Activated CD4-positive, alpha-beta T cell treated with anti-CD3 and anti-CD28 coated beads for 36 hours (primary cell): ENCODE results near the gene PIERCE2. TPM values are rescaled to one million over a fixed set of nuclear protein-coding genes. Genes with fewer than 3 reads are reported as not detected.
"Not testable (repeated sequence)": the region's sequence is repeated elsewhere in the genome, so short reads cannot be mapped to it uniquely, and the experiment has no call there.

Source experiments
- ATAC-seq: fragments of 200-7000 bp; cut with Tn5 transposase; one replicate; pipeline ENCODE4 v1.10.0; 2021; ENCODE audit warnings: mild to moderate bottlenecking, moderate library complexity
- CTCF ChIA-PET: fragments of 350-600 bp; sonication (Branson Sonifier 250); formaldehyde crosslinking; loops from one replicate; lab custom pipeline; 2021; ENCODE audit warnings: antibody characterized with exemption; lab: Charles Lee
- POLR2A ChIA-PET: fragments of 350-600 bp; sonication (Branson Sonifier 250); formaldehyde crosslinking; loops from one replicate; lab custom pipeline; 2021; ENCODE audit warnings: antibody characterized with exemption, inconsistent platforms; lab: Charles Lee
- DNase-seq: peaks from one replicate; pipeline ENCODE4 v3.0.0-alpha.2; 2020
- H3K27ac Mint-ChIP-seq: one replicate; pipeline ENCODE4 v1.8.0; 2021; ENCODE audit warnings: mixed read lengths
- H3K27me3 Mint-ChIP-seq: one replicate; pipeline ENCODE4 v1.8.0; 2021; ENCODE audit warnings: mixed read lengths
- H3K36me3 Mint-ChIP-seq: one replicate; pipeline ENCODE4 v1.8.0; 2021; ENCODE audit warnings: low read depth, mixed read lengths
- H3K4me1 Mint-ChIP-seq: one replicate; pipeline ENCODE4 v1.8.0; 2021; ENCODE audit warnings: mixed read lengths
- H3K4me3 Mint-ChIP-seq: one replicate; pipeline ENCODE4 v1.8.0; 2021; ENCODE audit warnings: mild to moderate bottlenecking, moderate library complexity, mixed read lengths
- H3K9me3 Mint-ChIP-seq: one replicate; pipeline ENCODE4 v1.8.0; 2021; ENCODE audit warnings: low read depth, mixed read lengths
- intact Hi-C, 2 experiments: fragments of 100-400 bp; cut with DNase I in 1 of 2; cut with micrococcal nuclease in 1 of 2; formaldehyde crosslinking; loops; one replicate each; pipeline versions ENCODE4 v1.14.2 to v1.15.1; 2022 to 2024; cut with DNase I, micrococcal nuclease
- total RNA-seq, 2 experiments: library from RNA; stranded (reverse); gene quantifications; one replicate each; pipeline ENCODE4 v1.2.3, GENCODE V29; 2021

The PIERCE2 gene
- total RNA-seq, 2 experiments from 2014 or later = 0.34 to 0.81 TPM

GRCh38 chr15:55394694-55395093 is 13.6 kb upstream of the PIERCE2 start:
- ChIA-PET CTCF (no interaction called here), POLR2A (no interaction called here)
- no peak overlapping the region for H3K27ac Mint-ChIP-seq
- no peak for ATAC-seq
- H3K36me3 Mint-ChIP-seq = peaks cover 26% of the 10 kb centered on the region
- peaks cover 5% of the 10 kb centered on the region for H3K9me3 Mint-ChIP-seq
- no peaks in the 10 kb centered on the region for H3K27me3 Mint-ChIP-seq
- no peak overlapping the region for H3K4me3 Mint-ChIP-seq
- H3K4me1 Mint-ChIP-seq = peaks cover 2% of the 10 kb centered on the region
- no peak for DNase-seq
- intact Hi-C loops = no loop called here

DNA sequence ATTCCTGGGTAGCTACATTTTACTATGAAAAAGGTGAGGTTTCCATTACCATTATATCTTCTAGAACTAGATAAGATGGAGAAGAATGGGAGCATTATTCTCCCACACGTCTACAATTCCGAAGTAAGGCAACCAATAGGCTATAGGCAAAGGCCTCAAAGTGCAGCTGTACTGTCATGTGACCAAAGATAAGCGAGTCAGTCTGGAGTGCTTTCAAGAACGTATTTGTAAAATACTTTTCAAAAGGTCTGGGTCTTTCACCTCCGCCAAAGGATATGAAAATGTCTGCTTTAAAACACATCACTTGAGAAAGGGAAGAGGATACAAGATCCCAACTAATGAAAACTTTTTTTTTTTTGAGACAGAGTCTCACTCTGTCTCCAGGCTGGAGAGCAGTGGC is 10.1 kb upstream of the PIERCE2 start:
- peaks cover 30% of the 10 kb centered on the region for H3K36me3 Mint-ChIP-seq
- ATAC-seq (no peak), DNase-seq (no peak)
- no peak overlapping the region for H3K27ac Mint-ChIP-seq
- no peak overlapping the region for H3K4me3 Mint-ChIP-seq
- H3K27me3 Mint-ChIP-seq = no peaks in the 10 kb centered on the region
- ChIA-PET CTCF (no interaction called here), POLR2A (no interaction called here)
- H3K4me1 Mint-ChIP-seq = peaks cover 24% of the 10 kb centered on the region
- H3K9me3 Mint-ChIP-seq = peaks cover 5% of the 10 kb centered on the region
- intact Hi-C loops = no loop called here

- H3K4me3 Mint-ChIP-seq, CTCF ChIA-PET, H3K9me3 Mint-ChIP-seq, POLR2A ChIA-PET, intact Hi-C loops, ATAC-seq, H3K27me3 Mint-ChIP-seq, DNase-seq, H3K27ac Mint-ChIP-seq: not testable (repeated sequence)
- H3K36me3 Mint-ChIP-seq = peaks cover 27% of the 10 kb centered on the region
- H3K4me1 Mint-ChIP-seq = peaks cover 35% of the 10 kb centered on the region
These were observed 8.2 kb upstream of the PIERCE2 start for GRCh38 chr15:55400050-55400449.

DNA sequence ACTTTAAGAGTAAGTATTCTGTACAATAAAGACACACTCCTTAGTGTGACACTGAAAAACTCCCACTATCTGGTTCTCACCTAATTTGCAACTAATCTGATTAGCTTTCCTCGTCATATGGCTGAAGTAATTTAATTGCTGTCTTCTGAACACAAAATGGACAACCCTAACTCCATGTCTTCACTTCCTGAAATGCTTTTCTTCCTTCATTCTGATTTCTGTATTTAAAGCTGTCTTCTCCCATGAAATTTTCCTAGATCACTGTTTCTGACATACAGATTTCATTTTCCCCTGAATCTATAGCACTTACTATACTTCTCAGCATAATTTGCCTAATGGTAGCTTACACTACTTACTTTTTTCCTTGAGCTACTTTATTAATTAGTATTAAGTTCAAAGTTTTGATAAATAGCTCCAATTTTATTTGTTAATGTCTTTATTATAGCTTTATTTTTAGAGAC is 6.5 kb upstream of the PIERCE2 start:
- ATAC-seq (no peak), DNase-seq (no peak)
- POLR2A ChIA-PET = no interaction called here
- H3K27me3 Mint-ChIP-seq = no peaks in the 10 kb centered on the region
- CTCF ChIA-PET = interaction anchor here (0.9 kb wide), 1 partner anchor 28 kb away, joined by 5 read pairs; no protein-coding TSS in a partner anchor
- H3K27ac Mint-ChIP-seq = no peak overlapping the region
- no peak overlapping the region for H3K4me3 Mint-ChIP-seq
- peaks cover 41% of the 10 kb centered on the region for H3K4me1 Mint-ChIP-seq
- intact Hi-C loops = no loop called here
- no peaks in the 10 kb centered on the region for H3K9me3 Mint-ChIP-seq
- peaks cover 19% of the 10 kb centered on the region for H3K36me3 Mint-ChIP-seq

- no peaks in the 10 kb centered on the region for H3K27me3 Mint-ChIP-seq
- CTCF ChIA-PET = interaction anchor here (0.6 to 1.4 kb wide), 2 partner anchors 9 to 83 kb away, joined by 3 to 4 read pairs; no protein-coding TSS in a partner anchor
- peak overlapping the region; percentile 81 for H3K27ac Mint-ChIP-seq
- H3K4me3 Mint-ChIP-seq = no peak overlapping the region
- H3K9me3 Mint-ChIP-seq = no peaks in the 10 kb centered on the region
- peaks cover 15% of the 10 kb centered on the region for H3K36me3 Mint-ChIP-seq
- H3K4me1 Mint-ChIP-seq = peaks cover 46% of the 10 kb centered on the region
- ATAC-seq = peak; percentile 62
- intact Hi-C loops = no loop called here
- no peak for DNase-seq
- POLR2A ChIA-PET = no interaction called here
These were observed 5.6 kb upstream of the PIERCE2 start for GRCh38 chr15:55402707-55403106.

DNA sequence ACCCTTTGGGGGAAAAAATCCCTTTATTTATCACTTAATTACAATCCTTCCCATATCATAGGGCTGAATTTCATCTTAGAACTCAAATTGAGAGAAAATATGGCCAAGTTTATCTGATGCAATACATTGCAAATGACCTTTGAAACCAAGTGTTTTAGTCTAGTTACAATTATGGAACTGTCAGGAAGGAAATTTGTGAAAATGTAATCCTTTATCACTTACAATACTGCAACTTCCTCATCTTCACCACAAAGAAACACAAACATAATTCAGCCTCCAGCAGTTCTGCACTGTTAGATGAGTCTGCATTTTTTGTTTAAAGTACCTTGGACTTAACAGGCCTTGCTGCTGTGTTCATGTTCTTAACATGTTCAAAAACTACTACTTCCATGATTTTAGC is 4.8 kb upstream of the PIERCE2 start:
- ATAC-seq (no peak), DNase-seq (no peak)
- ChIA-PET POLR2A (no interaction called here), CTCF (interaction anchor here (1.4 kb wide), 1 partner anchor 10 kb away, joined by 4 read pairs; no protein-coding TSS in a partner anchor)
- Mint-ChIP-seq H3K27ac (peak overlapping the region; percentile 72), H3K9me3 (no peaks in the 10 kb centered on the region), H3K36me3 (peaks cover 8% of the 10 kb centered on the region), H3K27me3 (no peaks in the 10 kb centered on the region), H3K4me3 (peak overlapping the region; percentile 3), H3K4me1 (peaks cover 46% of the 10 kb centered on the region)
- intact Hi-C loops = no loop called here

DNA sequence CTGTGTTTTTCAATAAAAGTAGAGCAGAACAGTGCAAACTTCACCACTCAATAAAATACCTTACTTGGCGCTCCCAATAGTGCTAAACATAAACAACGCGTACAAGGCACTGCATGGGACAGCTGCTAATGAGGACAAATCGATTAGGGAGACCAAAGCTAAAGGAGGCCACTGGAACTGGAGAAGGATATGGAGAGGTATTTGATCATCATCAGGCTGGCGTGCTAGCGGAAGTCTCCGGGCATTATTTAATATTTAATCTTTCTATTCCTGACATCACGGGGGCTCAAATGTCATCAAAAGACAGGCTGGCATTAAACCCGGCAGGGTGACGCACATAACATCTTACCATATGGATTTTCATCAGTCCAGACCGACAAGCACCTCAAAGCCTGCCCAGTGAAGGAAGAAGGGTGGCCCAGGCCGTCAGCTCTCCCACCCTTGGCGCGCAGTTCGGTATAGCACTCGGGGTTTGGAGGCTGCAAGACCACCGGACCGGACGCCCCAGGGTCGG is 740 bp upstream of the PIERCE2 start:
- Mint-ChIP-seq H3K27me3 (no peaks in the 10 kb centered on the region), H3K36me3 (no peaks in the 10 kb centered on the region), H3K27ac (peak overlapping the region; percentile 90), H3K4me3 (peak overlapping the region; percentile 87), H3K4me1 (peaks cover 31% of the 10 kb centered on the region), H3K9me3 (no peaks in the 10 kb centered on the region)
- DNase-seq = no peak
- intact Hi-C loops = loop anchor here (1.0 to 5.0 kb wide), 8 partner anchors 32 to 635 kb away; partner anchors contain the start of genes PIGB (in 2 of the 2), PIGBOS1 (in 2 of the 2) and RSL24D1 (in 1 of the 2)
- CTCF ChIA-PET = interaction anchor here (0.5 to 3.6 kb wide), 14 partner anchors 18 to 211 kb away, joined by 3 to 24 read pairs (median 6); partner anchors contain the start of genes PIGB, PIGBOS1 and RSL24D1
- ATAC-seq = no peak
- POLR2A ChIA-PET = interaction anchor here (1.0 to 1.2 kb wide), 2 partner anchors 12 to 89 kb away, joined by 3 read pairs; partner anchors contain the start of genes PIGB and PIGBOS1

GRCh38 chr15:55408976-55409375 is 681 bp downstream of the PIERCE2 start:
- H3K27me3 Mint-ChIP-seq, DNase-seq, ATAC-seq, H3K36me3 Mint-ChIP-seq, H3K9me3 Mint-ChIP-seq: not testable (repeated sequence)
- Mint-ChIP-seq H3K4me3 (peak overlapping the region; percentile 87), H3K27ac (peak overlapping the region; percentile 83), H3K4me1 (peaks cover 17% of the 10 kb centered on the region)
- ChIA-PET POLR2A (interaction anchor here (0.9 to 1.2 kb wide), 3 partner anchors 10 to 212 kb away, joined by 3 read pairs; partner anchors contain the start of genes PIGB, PIGBOS1 and RSL24D1), CTCF (interaction anchor here (0.6 to 3.6 kb wide), 18 partner anchors 12 to 586 kb away, joined by 3 to 24 read pairs (median 4); partner anchors contain the start of genes PIGB, PIGBOS1 and RSL24D1)
- intact Hi-C loops = loop anchor here (1.0 to 5.0 kb wide), 8 partner anchors 30 to 633 kb away; partner anchors contain the start of genes PIGB (in 2 of the 2), PIGBOS1 (in 2 of the 2) and RSL24D1 (in 1 of the 2)

- intact Hi-C loops, ATAC-seq, POLR2A ChIA-PET: not testable (repeated sequence)
These were observed 9.4 kb downstream of the PIERCE2 start for GRCh38 chr15:55417678-55418077.

DNA sequence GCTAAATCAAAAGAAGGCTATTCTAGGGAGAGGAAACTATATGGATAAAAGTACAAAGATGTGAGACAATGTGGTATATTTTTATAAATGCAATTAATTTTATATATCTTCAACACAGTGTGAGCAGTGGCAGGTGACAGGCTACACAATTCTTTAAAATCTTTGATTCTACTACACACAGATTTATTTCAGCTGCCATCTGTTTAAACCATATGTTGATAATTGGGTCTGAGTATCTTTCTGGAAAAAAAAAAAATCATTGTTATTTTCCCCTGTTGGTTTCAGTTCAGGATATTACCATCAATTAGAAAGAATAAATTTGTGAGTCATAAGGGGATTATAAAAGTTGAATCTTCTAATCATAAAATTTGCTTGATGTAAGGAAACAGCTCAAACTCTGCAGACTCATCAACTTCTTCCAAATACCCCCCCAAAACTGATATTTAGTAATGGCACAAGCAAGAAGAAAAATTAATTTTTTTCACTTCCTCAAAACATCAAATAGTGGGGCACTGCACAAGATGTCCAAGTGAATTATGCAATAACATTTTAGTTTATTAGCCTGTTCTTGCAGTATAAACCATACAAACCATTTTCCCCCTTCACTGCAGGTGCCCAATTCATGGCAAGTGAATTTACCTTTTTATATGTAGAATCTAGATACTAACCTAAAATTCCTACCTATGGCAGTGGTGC is 12.0 kb downstream of the PIERCE2 start:
- POLR2A ChIA-PET = no interaction called here
- no peaks in the 10 kb centered on the region for H3K36me3 Mint-ChIP-seq
- no peaks in the 10 kb centered on the region for H3K4me1 Mint-ChIP-seq
- CTCF ChIA-PET = interaction anchor here (1.2 to 1.6 kb wide), 3 partner anchors 10 to 60 kb away, joined by 3 to 6 read pairs (median 4); no protein-coding TSS in a partner anchor
- no peak overlapping the region for H3K4me3 Mint-ChIP-seq
- intact Hi-C loops = no loop called here
- ATAC-seq = no peak
- DNase-seq = no peak
- no peaks in the 10 kb centered on the region for H3K27me3 Mint-ChIP-seq
- no peaks in the 10 kb centered on the region for H3K9me3 Mint-ChIP-seq
- no peak overlapping the region for H3K27ac Mint-ChIP-seq

More at GRCh38 chr15:55417678-55418077, 9.4 kb downstream of the PIERCE2 start:
- H3K4me3 Mint-ChIP-seq, H3K27me3 Mint-ChIP-seq, H3K4me1 Mint-ChIP-seq, H3K9me3 Mint-ChIP-seq, DNase-seq, H3K36me3 Mint-ChIP-seq, H3K27ac Mint-ChIP-seq: not testable (repeated sequence)
- CTCF ChIA-PET = interaction anchor here (0.8 kb wide), 1 partner anchor 99 kb away, joined by 3 read pairs; the partner anchor contains the start of genes PIGB and PIGBOS1

DNA sequence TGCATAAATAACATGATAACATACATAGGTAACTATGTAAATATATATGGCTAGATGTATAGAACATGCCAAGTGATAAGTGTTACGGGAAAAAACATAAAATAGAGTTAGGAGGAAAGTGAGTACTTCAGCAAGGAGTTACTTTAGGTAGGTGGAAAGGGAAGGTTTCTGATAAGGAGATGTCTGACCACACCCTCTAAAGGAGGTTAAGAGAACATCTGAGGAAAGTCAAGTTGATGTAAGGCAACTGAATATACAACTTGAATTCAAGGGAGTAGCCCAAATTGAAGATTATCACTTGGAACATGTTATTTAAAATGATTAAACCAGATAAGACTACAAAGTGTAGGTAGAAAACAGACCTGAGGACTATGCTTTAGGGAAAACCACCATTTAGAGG is 13.8 kb downstream of the PIERCE2 start:
- POLR2A ChIA-PET = no interaction called here
- CTCF ChIA-PET = no interaction called here
- ATAC-seq (no peak), DNase-seq (no peak)
- H3K27ac Mint-ChIP-seq = no peak overlapping the region
- no peaks in the 10 kb centered on the region for H3K4me1 Mint-ChIP-seq
- H3K9me3 Mint-ChIP-seq = no peaks in the 10 kb centered on the region
- H3K4me3 Mint-ChIP-seq = no peak overlapping the region
- no peaks in the 10 kb centered on the region for H3K27me3 Mint-ChIP-seq
- no peaks in the 10 kb centered on the region for H3K36me3 Mint-ChIP-seq
- intact Hi-C loops = no loop called here
